NOMO-1 (cell line): ENCODE results near the gene NUPR1.
A peak's percentile ranks its signal among the peaks of the same experiment; 100 is the strongest.
"Not testable (repeated sequence)": the region's sequence is repeated elsewhere in the genome, so short reads cannot be mapped to it uniquely, and the experiment has no call there.

ENCODE experiments used
- DNase-seq, 2 experiments: peaks; one replicate each; lab custom pipeline; 2025; ENCODE audit not compliant: unreplicated experiment in 2 of 2; lab: John Stamatoyannopoulos, UW

Gene NUPR1

DNA sequence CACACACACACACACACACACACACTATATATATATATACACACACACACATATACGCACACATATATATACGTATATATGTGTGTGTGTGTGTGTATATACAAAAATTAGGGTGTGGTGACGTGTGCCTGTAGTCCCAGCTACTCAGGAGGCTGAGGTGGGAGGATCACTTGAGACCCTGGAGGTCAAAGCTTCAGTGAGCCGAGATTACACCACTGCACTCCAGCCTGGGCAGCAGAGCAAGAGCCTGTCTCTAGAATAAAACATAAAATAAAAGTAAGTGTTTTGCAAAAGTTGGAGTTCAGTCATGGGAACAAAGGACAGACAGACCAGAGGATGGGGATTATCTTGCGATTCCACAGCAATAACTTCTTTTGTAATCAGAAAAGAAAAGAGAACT lies 10.8 kb downstream of the NUPR1 start:
- DNase-seq: no peak

- not testable (repeated sequence) for DNase-seq
Observed at GRCh38 chr16:28527100-28527785, 11.5 kb downstream of the NUPR1 start.

DNA sequence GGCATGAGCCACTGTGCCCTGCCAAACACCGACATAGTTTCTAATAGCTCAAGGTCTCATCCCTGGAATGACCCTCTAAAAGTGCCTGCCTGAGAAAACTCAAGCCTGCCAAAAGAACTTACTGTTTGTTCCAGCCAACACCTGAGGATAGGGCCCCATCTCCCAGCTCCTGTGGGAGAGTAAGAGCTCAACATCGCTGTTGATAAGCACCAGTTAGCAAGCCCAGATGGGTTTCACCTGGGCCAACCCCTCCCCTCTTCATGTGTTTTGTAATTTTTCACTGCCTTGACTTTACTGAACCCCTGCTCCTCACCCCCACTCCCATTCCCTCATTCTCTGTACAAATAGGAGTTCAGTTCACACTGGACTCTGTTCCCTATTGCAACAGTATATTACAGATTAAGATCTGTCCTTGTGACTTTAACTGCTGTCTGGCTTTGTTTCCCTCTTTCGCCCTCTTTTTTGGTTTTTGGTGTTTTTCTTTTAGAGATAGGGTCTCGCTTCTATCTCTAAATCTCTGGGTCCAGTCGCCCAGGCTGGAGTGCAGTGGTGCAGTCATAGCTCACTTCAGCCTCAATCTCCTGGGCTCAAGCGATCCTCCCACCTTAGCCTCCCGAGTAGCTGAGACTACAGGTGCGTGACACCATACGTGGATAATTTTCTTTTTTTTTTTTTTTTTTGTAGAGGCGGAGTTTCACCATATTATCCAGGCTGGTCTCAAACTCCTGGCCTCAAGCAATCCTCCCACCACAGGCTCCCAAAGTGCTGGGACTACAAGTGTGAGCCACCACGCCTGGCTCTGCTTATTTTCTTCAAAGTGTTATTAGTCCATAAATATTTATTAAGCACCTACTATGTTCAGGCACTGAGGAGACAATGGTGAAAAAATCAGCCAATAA lies 12.3 kb downstream of the NUPR1 start:
- DNase-seq: no peak

- DNase-seq: peak in 1 of 2 experiments; percentile 13
Observed at GRCh38 chr16:28524681-28525171, 14.0 kb downstream of the NUPR1 start.

DNA sequence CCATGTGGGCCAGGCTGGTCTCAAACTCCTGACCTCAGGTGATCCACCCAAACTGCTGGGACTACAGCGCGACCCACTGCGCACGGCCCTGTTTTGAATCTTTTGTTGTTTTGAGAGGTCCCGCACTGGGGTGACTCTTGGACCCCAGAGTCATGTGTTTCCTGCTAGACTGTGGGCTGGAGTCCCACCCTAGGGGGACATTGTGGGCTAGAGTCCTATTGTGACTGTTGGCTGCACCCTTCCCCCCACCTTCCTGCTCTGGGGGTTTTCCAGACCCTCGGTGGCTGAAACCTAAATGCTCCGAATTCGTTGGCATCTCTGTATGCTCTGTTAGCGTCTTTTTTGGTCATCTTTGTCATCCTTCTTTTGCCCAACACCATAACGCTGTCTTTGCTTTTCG lies 16.0 kb downstream of the NUPR1 start:
- no peak for DNase-seq

DNA sequence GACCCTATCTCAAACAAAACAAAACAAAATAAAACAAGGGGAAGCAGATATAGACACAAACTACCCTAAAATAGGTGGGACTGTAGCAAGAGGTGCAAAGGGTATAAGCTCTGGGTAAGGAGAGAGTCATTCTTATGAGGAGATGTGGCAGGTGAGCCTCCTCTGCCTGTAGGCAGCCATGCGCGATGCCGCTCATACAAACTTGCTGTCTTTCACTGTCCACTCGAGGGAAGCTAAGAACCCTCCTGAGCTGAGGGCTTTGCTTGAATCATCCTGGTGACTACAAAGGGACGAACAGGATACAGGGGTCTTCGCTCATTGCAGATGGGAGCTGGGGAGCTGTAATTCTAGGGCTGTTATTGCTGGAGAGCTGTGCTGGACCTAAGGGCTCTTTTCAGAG lies 17.3 kb downstream of the NUPR1 start:
- DNase-seq: no peak

- no peak for DNase-seq
Observed at GRCh38 chr16:28520672-28521071, 18.1 kb downstream of the NUPR1 start.

DNA sequence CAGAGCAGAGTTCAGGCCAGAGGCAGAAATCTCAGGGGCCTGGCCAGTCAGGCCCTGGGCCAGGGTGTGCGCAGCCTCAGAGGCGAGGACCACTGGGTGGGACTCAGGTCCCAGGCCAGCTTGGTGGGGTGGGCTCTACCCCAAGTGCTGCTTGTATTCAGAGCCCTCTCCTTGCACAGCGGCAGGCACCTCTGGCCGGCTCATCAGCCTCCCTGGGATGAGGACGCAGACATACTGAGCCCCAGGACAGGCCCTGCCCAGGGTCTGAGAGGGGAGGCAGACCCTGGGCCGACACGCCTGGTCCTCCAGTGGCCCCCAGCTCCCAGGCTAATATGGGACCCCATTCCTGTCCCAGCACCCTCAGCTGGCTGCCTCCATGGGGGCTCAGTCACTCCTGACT lies 24.5 kb downstream of the NUPR1 start:
- no peak for DNase-seq

DNA sequence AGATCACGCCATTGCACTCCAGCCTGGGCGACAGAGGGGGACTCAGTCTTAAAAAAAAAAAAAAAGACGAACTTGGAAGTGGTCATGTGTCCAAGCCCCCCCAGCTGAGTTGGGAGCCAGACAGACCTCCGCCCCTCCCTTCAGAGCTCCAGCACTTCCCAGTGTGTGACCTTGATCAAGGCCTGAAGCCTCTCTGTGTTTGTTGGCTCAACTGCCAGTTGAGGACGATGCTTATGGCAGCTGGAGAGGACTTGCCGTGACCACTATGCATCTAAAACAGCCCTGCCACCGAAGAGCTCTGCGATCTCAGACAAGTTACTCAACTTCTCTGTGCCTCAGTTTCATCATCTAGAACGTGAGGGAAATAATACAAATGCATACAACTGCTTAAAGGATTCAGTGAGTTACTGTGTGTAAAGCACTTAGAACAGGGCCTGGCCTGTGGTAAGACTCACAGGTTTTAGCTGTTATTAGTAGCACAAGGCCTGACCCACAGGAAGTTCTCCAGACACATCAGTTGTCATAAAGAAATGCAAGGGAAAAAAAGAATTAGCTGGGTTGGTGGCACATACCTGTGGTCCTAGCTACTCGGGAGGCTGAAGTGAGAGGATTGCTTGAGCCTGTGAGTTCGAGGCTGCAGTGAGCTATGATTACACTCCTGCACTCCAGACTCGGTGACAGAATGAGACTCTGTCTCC lies 25.1 kb downstream of the NUPR1 start:
- no peak for DNase-seq

DNA sequence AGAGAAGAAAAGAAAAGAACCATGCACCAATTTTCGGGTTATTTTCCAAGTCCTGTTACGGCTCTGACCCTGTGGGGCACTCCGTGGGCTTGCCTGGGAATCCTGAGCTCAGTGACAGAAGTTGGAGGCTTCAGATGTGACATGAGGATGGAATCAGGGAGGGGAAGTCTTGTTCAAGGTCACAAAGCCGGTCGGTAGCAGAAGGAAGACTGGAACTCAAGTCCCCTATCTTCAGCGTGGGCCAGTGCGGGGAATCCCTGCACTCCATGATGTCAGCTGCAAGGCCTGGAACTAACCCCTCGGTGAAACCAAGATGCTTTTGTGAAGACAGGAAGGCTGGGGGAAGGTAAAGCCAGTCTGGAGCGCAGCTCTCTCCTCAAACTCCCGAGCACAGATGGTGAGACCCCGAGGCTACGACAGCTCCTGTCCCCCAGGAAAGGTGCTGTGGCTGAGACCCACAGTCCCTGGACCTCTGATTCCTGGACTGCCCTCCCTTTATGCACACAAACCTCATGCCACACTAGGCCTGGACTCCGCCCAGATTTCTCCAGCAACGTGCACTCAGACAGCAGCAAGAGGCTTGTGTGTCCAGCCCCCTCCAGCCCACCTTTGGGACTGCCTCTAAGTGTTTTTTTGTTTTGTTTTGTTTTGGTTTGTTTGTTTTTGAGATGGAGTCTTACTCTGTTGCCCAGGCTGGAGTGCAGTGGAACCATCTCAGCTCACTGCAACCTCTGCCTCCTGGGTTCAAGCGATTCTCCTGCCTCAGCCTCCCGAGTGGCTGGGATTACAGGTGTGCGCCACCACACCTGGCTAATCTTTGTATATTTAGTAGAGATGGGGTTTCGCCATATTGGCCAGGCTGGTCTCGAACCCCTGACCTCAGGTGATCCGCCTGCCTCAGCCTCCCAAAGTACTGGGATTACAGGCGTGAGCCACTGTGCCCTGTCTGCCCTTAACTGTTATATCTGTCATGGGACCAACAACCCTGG lies 26.7 kb downstream of the NUPR1 start:
- no peak for DNase-seq

- DNase-seq: no peak
Observed at GRCh38 chr16:28511031-28511430, 27.7 kb downstream of the NUPR1 start.

DNA sequence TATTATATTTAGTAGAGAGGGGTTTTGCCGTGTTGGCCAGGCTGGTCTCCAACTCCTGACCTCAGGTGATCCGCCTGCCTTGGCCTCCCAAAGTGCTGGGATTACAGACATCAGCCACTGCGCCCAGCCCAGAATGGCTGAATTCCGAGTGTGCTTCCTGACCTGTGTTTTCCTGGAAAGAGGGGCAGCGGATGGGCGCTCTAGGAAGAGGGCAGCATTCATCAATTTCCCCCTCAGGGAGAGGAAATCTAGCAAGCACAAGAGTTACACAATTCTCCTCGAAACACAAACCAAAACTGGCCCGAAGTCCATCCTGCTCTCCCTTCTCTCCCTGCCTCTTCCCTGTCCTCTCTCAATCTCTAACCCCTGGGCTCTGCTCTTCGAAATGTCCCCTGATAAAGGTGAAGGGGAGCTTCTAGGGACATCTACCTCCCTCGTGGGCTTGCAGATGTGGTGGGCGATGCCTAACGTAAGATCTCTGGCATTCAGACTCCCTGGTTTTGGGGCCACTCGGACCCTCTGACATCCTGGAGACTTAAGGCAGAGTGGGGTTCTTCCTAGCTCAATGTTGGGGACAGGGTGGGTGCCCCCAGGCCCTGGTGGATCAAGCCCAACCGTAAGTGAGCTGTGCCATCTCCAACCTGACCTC lies 33.2 kb downstream of the NUPR1 start:
- no peak for DNase-seq

DNA sequence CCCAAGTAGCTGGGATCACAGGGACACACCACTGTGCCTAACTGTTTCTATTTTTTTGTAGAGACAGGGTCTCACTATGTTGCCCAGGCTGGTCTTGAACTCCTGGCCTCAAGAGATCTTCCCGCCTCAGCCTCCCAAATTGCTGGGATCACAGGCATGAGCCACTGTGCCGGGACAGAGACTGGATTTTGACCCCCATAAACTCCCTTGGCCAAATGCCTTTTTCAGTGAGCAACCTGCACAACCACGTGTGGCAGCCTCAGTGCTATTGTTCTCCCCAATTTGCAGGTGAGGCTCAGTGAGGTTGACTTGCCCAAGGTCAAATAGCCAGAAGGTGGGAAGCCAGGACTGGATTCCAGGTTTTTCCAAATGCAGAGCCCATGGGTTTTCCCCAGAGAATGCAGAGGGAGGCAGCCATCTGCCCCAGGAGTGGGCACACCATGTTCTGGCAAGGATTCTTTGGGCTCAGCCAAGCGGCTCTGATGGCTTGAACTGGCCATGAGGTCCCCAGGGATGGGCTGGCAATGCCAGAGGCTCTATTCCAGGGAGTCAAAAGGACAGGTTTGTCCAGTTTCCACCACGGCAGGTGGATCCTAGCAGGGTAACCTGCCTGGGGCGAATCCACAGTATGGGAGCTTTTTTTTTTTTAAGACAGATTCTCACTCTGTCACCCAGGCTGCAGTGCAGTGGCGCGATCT lies 33.9 kb downstream of the NUPR1 start:
- DNase-seq: no peak

GRCh38 chr16:28503470-28504259 lies 35.1 kb downstream of the NUPR1 start:
- DNase-seq: no peak

- no peak for DNase-seq
Observed at GRCh38 chr16:28502290-28502689, 36.5 kb downstream of the NUPR1 start.

DNA sequence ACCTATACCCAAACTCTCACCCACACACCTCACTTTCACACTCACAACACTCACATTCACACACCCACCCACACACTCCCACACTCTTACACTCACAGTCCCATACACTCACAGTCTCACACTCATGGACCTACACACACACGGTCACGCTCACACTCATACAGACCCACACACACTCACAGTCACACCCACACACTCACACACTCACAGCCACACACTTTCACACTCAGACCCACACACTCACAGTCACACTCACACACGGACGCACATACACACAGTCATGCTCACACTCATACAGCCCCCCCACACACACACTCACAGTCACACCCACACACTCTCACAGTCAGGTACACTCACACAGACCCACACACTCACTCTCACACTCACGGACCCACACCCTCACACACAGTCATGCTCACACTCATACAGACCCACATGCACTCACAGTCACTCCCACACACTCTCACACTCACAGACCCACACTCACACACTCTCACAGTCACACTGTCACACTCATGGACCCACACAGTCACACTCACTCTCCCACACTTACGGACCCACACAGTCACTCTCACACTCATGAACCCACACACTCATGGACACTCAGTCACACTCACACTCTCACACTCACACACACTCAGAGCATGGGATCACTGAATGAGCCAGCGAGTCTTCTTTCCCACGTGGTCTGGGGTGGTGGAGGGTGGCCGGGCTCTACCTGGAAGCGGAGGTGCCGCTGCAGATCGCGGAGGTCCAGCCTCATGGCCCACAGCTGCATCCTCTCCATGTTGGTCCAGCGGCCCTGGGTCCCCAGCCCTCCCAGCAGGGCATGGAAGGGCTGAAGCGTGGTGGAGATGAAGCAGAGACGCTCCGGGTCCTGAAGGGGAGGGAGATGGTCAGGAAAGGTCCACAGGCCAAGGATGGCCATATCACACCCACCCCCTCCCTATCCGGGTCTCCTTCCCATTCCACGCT lies 37.2 kb downstream of the NUPR1 start:
- DNase-seq: no peak
